HUES48 (cell line): Measurements from ENCODE around the gene FXYD5.

Source experiments
- H3K27ac ChIP-seq: one replicate; pipeline ENCODE4 v1.7.0; 2013; ENCODE audit warnings: low read depth, low read length, inconsistent platforms
- H3K27me3 ChIP-seq: 2 replicates; pipeline ENCODE4 v1.6.1; 2013; ENCODE audit warnings: mild to moderate bottlenecking, low read length; ENCODE audit not compliant: control insufficient read depth, insufficient read depth
- H3K36me3 ChIP-seq: 2 replicates; pipeline ENCODE4 v1.6.1; 2013; ENCODE audit warnings: low read length; ENCODE audit not compliant: control insufficient read depth, insufficient read depth
- H3K4me1 ChIP-seq: 2 replicates; pipeline ENCODE4 v1.6.1; 2013; ENCODE audit warnings: mild to moderate bottlenecking, low read length; ENCODE audit not compliant: control insufficient read depth, insufficient read depth
- H3K4me3 ChIP-seq: 2 replicates; pipeline ENCODE4 v1.5.1; 2013; ENCODE audit warnings: mild to moderate bottlenecking, low read depth, low read length
- H3K9ac ChIP-seq: 2 replicates; pipeline ENCODE4 v1.6.1; 2013; ENCODE audit warnings: mild to moderate bottlenecking, low read depth, low read length, moderate library complexity
- H3K9me3 ChIP-seq: 2 replicates; pipeline ENCODE4 v1.6.1; 2013; ENCODE audit warnings: low read length; ENCODE audit not compliant: control insufficient read depth, insufficient read depth

FXYD5 gene, protein sequence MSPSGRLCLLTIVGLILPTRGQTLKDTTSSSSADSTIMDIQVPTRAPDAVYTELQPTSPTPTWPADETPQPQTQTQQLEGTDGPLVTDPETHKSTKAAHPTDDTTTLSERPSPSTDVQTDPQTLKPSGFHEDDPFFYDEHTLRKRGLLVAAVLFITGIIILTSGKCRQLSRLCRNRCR

DNA sequence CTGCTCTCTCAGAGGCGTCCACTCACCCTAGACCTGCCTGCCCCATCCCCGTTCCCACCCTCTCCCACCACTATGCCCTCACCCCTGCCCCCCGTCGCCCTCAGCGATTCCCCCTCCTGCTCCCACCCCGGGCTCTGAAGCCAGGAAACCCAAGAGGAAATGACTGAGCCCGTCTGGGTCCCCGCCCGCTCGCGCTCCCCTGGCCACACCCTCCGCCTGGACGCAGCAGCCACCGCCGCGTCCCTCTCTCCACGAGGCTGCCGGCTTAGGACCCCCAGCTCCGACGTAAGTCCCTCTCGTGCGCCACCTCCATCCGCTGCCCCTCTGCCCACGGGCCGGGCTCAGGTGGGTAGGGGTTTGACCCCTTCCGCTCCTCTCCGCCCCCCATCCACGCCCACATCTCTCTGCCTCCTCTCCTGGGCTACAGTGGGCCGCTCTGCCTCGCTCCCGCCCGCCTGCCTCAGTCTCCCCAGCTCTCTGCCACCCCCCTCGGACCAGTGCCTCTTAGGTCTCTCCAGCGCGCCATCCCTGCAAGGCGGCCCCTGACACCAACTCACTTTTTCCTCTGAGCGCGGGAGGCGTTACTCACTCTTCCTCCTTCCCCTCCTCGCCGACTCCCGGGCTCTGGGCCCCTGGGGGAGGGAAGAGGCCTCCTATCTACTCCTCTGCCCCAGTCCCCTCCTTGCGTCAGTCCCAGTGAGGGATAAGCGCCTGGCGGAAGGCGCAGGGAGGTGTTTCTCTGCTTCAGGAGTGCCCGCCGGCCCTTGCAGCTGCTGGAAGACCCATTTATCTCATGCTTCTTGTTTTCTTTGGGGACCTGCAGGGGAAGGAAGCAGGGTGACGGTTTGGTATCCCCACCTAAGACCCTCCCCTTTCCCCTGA lies at the start of gene FXYD5:
Gene FXYD5 (plus strand): TSS at position 211 of the 882 bp plus-strand sequence. CDS start 816 bp downstream, outside the sequence.
- Histone ChIP-seq H3K9me3 (no peaks in the 10 kb centered on the region), H3K4me1 (peaks cover 26% of the 10 kb centered on the region), H3K27ac (peak within 1 kb of the TSS; percentile 25), H3K9ac (peak within 1 kb of the TSS; percentile 48), H3K4me3 (peak within 1 kb of the TSS; percentile 82), H3K27me3 (0 out of 2 replicates have a peak, but pooled peaks cover 5% of the 10 kb centered on the region), H3K36me3 (peaks cover 28% of the 10 kb centered on the region)

DNA sequence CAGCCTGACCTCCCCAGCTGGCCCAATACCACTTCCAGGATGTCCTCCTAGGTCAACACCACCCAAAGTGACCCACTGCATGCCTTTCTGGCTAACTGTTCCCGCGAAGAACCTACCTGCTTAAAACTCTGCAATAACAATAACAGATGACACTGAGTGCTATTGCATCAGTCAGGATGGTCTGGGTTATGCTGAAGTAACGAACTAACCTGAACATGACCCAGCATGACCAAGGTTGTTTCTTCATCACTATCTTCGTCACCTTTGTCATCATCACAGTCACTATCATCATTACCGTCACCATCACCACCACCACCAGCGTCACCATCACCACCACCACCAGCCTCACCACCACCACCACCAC lies 49.5 kb upstream of the FXYD5 start:
- no peaks in the 10 kb centered on the region for H3K36me3 ChIP-seq
- no peak overlapping the region for H3K27ac ChIP-seq
- H3K27me3 ChIP-seq = no peaks in the 10 kb centered on the region
- no peak overlapping the region for H3K4me3 ChIP-seq
- no peak overlapping the region for H3K9ac ChIP-seq
- peaks cover 3% of the 10 kb centered on the region for H3K4me1 ChIP-seq
- no peaks in the 10 kb centered on the region for H3K9me3 ChIP-seq

DNA sequence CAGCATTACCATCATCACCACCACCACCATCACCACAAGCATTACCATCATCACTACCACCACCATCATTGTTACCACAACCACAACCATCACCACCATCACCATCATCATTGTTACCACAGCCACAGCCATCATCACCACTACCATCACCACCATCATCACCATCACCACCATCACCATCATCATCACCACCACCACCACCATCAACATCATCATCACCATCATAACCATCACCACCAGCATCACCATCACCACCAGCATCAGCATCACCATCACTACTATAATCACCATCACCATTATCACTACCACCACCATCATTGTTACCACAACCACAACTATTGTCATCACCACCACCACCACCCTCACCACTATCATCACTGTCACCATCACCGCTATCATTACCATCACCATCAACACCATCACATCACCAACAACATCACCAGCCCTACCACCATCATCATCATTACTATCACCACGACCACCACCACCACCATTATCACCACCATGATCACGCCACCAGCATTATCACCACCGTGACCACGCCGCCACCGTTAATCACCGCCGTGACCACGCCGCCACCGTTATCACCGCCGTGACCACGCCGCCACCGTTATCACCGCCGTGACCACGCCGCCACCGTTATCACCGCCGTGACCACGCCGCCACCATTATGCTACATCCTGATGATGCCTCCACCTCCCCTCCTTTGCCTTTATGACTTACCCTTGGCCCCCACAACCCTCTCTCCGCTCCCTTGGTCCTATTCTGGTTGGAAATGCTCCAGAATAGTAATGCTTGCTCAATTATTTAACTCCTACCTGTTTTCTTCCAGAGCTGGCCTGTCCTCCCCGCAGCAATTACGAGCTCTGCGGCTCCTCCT lies 48.9 kb upstream of the FXYD5 start:
- no peak overlapping the region for H3K9ac ChIP-seq
- no peak overlapping the region for H3K27ac ChIP-seq
- H3K4me3 ChIP-seq = no peak overlapping the region
- no peaks in the 10 kb centered on the region for H3K27me3 ChIP-seq
- peaks cover 3% of the 10 kb centered on the region for H3K4me1 ChIP-seq
- no peaks in the 10 kb centered on the region for H3K36me3 ChIP-seq
- no peaks in the 10 kb centered on the region for H3K9me3 ChIP-seq

DNA sequence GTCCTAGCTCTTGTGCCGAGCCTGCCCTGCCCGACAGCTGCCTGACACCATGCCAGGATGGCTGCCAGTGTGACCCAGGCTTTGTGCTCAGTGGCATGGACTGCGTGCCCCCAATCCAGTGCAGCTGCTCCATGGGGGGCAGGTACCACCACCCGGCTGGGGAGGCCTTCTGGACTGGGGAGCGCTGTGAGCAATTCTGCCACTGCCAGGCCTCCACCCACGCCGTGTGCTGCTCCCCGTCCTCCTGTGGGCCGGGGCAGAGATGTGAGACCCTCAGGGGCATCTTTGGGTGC lies 48.3 kb upstream of the FXYD5 start:
- Histone ChIP-seq H3K4me1 (peaks cover 3% of the 10 kb centered on the region), H3K27me3 (no peaks in the 10 kb centered on the region), H3K9me3 (no peaks in the 10 kb centered on the region), H3K4me3 (no peak overlapping the region), H3K36me3 (no peaks in the 10 kb centered on the region), H3K27ac (no peak overlapping the region), H3K9ac (no peak overlapping the region)

DNA sequence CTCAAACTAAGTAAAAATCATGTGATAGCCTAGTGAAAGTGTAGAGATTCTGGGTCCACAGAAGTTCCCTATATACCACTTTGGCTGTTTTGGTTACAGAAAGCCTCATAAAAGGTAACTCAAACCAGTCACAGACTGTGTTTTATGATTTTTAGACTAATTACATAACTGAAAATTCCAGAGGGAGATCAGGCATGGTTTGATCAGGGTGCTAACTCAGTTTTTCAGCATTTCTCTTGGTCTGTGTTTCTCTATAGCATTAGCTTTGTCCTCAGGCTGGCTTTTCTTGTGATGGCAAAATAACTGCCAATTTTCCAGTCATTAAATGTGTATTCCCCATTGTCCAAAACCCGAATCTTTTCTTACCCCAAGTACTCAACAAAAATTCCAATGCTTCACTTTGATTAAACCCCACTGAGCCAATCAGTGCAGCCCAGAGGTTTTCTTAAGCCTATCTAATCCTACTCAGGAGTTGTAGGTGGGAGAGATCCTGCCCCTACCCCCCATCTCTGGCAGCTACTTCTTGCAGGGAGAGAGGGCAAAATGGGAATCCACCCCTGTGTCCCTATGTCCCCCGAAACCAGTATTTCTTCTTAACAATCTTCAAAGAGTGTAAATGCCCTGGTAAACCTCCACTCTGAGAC lies 47.5 kb upstream of the FXYD5 start:
- H3K9me3 ChIP-seq = no peaks in the 10 kb centered on the region
- H3K9ac ChIP-seq = no peak overlapping the region
- no peaks in the 10 kb centered on the region for H3K27me3 ChIP-seq
- no peak overlapping the region for H3K4me3 ChIP-seq
- H3K27ac ChIP-seq = no peak overlapping the region
- H3K36me3 ChIP-seq = no peaks in the 10 kb centered on the region
- H3K4me1 ChIP-seq = peaks cover 3% of the 10 kb centered on the region

DNA sequence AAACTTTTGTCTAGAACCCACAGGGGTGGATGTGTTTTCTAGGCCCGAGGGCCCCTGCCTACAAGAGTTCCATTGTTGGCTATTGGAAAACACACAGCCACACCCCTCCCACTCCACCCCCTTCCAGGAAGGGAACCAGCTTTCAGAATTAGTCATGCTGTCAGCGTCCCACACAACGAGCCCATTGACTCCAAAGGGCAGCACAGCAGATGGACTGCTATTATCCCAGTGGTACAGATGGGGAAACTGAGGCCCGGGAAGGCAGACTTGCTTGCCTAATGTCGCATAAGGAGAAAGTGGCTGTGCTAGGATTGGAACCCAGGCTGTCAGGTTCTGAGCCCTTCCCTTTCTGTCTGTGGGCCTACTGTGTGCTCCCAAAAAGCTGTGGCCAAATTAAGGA lies 47.0 kb upstream of the FXYD5 start:
- Histone ChIP-seq H3K9ac (no peak overlapping the region), H3K27me3 (no peaks in the 10 kb centered on the region), H3K9me3 (no peaks in the 10 kb centered on the region), H3K4me1 (peaks cover 3% of the 10 kb centered on the region), H3K27ac (no peak overlapping the region), H3K36me3 (no peaks in the 10 kb centered on the region), H3K4me3 (no peak overlapping the region)

DNA sequence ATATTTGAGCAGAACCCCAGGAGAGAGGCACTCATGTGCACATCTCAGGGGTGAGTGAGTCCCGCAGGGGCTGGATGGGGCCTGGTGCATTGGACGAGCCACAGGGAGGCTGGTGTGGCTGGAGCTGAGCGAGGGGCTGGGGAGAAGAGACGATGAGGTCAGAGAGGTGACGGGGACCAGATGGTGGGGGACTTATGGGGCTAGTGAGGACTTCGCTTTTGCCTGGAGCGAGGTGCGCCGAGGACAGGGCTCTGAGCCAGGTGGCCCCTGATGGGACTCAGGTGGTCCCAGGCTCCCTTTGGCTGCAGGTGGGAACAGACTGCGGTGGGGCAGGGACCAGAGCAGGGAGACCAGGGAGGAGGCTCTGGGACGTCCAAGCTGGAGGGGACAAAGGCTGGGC lies 45.8 kb upstream of the FXYD5 start:
- H3K27ac ChIP-seq = no peak overlapping the region
- H3K36me3 ChIP-seq = no peaks in the 10 kb centered on the region
- peaks cover 3% of the 10 kb centered on the region for H3K4me1 ChIP-seq
- no peak overlapping the region for H3K4me3 ChIP-seq
- H3K9me3 ChIP-seq = no peaks in the 10 kb centered on the region
- H3K27me3 ChIP-seq = no peaks in the 10 kb centered on the region
- no peak overlapping the region for H3K9ac ChIP-seq

DNA sequence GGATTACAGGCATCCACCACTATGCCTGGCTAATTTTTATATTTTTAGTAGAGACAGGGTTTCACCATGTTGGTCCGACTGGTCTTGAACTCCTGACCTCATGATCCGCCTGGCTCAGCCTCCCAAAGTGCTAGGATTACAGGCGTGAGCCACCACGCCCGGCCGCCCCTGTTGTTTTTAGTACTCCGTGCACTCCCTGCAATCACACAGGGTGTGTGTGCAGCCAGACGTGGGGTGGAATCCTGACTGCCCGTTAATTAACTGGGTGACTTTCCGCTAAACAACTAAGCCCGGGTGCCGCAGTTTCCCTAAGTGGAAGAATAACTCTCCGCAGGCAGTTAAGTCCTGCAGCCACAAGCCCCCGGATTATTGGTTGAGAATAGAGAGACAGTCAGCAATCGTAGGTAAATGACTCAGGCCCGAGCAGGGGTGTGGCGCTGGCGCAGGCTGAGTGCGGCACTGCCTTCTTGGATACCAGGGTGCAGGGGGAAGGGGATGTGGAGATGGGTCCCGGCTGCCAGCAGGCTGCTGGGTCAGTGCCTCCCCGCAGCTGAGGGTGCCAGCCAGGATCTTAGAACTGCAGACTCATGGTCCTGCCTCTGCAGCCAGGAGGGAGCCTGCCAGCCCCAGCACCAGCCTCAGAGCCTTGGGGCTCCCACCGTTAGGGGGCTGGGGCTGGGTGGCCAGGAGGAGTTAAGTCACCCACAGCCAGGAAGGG lies 45.0 kb upstream of the FXYD5 start:
- Histone ChIP-seq H3K36me3 (no peaks in the 10 kb centered on the region), H3K9me3 (no peaks in the 10 kb centered on the region), H3K27me3 (no peaks in the 10 kb centered on the region), H3K27ac (no peak overlapping the region), H3K9ac (no peak overlapping the region), H3K4me1 (peaks cover 6% of the 10 kb centered on the region), H3K4me3 (no peak overlapping the region)

DNA sequence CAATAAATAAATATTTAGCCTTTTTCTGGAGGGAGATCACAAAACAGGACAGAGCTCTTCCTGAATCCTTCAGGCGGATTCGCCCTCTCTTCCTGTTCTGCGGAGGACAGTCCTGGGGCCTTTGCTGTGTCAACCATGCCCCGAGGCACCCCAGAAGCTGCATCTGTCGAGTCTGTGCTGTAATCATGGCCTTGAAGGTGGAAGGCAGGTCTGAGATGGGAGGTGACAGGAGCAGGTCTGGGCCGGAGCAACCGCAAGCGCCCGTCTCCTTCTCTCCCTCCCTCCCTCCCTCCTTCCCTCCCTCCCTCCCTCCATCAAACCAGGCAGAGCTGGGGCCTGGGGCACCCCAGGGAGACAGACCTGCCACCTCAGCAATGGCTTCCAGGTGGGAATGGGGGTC lies 43.6 kb upstream of the FXYD5 start:
- H3K4me3 ChIP-seq = no peak overlapping the region
- no peak overlapping the region for H3K9ac ChIP-seq
- H3K27ac ChIP-seq = no peak overlapping the region
- H3K4me1 ChIP-seq = peaks cover 14% of the 10 kb centered on the region
- H3K27me3 ChIP-seq = no peaks in the 10 kb centered on the region
- H3K36me3 ChIP-seq = no peaks in the 10 kb centered on the region
- H3K9me3 ChIP-seq = no peaks in the 10 kb centered on the region

DNA sequence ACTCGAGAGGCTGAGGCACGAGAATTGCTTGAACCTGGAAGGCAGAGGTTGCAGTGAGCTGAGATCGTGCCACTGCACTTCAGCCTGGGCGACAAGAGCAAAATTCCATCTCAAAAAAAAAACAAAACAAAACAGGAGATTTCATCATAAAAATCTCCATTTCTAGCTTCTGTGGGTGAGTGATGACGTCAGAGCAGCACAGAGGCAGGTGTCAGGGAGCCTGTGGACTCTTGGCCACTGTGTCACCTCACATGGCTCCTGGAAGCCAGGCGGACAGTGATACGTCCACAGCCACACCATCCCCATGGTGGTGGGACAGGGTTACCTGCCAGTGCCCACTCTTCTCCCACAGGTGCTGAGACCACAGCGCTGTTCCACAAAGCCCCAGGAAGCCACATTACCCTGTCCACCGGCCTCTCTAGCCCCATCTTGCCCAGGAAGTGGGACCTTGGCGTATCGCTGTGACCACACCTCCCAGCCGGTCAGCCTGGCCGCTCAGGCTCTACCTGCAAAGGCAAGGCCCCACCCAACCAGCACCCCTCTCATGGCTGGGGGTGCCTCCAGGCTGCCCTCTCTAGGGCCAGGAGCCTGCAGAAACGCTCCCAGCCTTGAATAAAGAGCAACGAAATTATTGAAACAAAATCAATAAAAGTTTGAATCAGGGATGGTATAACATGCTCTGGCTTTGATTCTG lies 41.4 kb upstream of the FXYD5 start:
- no peaks in the 10 kb centered on the region for H3K36me3 ChIP-seq
- peaks cover 17% of the 10 kb centered on the region for H3K4me1 ChIP-seq
- no peak overlapping the region for H3K4me3 ChIP-seq
- H3K27me3 ChIP-seq = no peaks in the 10 kb centered on the region; the same call in 1 of the 2 replicates
- H3K27ac ChIP-seq = no peak overlapping the region
- H3K9ac ChIP-seq = no peak overlapping the region
- no peaks in the 10 kb centered on the region for H3K9me3 ChIP-seq
